Measurements from ENCODE around the gene LRCH1. TPM values are rescaled to one million over a fixed set of nuclear protein-coding genes. Genes with fewer than 3 reads are reported as not detected.

LRCH1 gene
- total and polyA plus RNA-seq, 10 of the 15 experiments (the other 5 are each of a cell fraction or from before 2014, with no cell fraction given) = 5.3 to 48.9 (median 14.4) TPM

DNA sequence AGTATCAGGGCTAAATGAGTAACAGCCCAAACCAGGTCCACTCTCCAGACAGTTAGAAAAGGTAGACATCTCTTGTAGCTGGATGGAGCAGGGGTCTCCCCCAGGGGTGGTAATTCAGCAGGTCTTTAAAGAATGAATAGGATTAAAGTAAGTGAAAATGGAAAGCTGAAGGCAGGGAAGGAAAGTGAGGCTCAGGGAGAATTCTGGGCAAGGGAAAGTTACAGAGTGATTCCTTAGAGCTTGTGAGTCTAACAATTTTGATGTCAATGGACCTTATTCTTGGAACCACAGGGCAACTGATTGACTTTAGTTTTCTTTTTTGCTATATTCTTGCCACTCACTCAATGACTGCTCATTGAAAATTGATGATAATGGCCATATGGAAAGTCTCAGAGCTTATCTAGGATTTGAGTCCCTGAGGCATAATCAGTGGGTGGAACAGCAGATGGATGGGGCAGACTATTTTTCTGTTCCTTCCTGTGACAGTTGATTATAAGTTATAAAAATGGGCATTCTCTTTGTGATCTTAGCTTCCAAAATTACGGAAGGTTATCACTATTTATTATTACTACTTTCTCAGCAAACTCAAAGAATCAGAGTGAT is 76.9 kb downstream of the LRCH1 start:
- no peaks in the 10 kb centered on the region for H4K20me1 ChIP-seq (ENCODE audit: control insufficient read depth, insufficient read depth)
- no peak overlapping the region for H2AFZ ChIP-seq (ENCODE audit: control insufficient read depth, low read depth, low read length)
- WGBS (ENCODE audit: insufficient coverage, insufficient replicate concordance, low lambda C conversion rate, missing lambda C conversion rate) = 100% methylated on average over 1 of the region's 1 CpG
- ChIA-PET RAD21 (ENCODE audit: unreplicated experiment) (interaction anchor here (0.7 to 3.0 kb wide), 24 partner anchors 10 to 136 kb away, joined by 3 to 19 read pairs (median 4); partner anchors contain the start of gene LRCH1), SMC1A (ENCODE audit: uncharacterized antibody, unreplicated experiment) (interaction anchor here (0.7 to 23.6 kb wide), 25 partner anchors 7 to 256 kb away, joined by 3 to 456 read pairs (median 5); no protein-coding TSS in a partner anchor), POLR2A (interaction anchor here (0.6 to 3.9 kb wide), 15 partner anchors 9 to 458 kb away, joined by 3 to 22 read pairs (median 6); no protein-coding TSS in a partner anchor), CTCF (interaction anchor here (0.7 to 3.9 kb wide), 14 partner anchors 9 to 78 kb away, joined by 3 to 39 read pairs (median 4); no protein-coding TSS in a partner anchor)
- peak overlapping the region; percentile 46; the same call in 1 of the 2 replicates for H3K27ac ChIP-seq (ENCODE audit: control insufficient read depth, insufficient read depth)
- peaks cover 27% of the 10 kb centered on the region for H3K4me1 ChIP-seq (ENCODE audit: control insufficient read depth, insufficient read depth, low read length)
- DNase-seq (ENCODE audit: low read depth, low spot score) (no peak), FAIRE-seq (no peak), ATAC-seq (peak; percentile 39)
- H3K36me3 ChIP-seq (ENCODE audit: control insufficient read depth in 2 of 2, insufficient read depth in 2 of 2, low read length in 1 of 2) = no peaks in the 10 kb centered on the region; a peak in 1 of 4 replicates
- in situ Hi-C loops (cut with MboI) (no loop called here), intact Hi-C loops (cut with micrococcal nuclease; ENCODE audit: unreplicated experiment) (no loop called here)
- BruUV-seq (replicated peaks) = no TSS peak
- peaks cover 89% of the 10 kb centered on the region for H3K79me2 ChIP-seq (ENCODE audit: control insufficient read depth, insufficient read depth, low read length)
- TF ChIP-seq ZSCAN29 (IDR thresholded peaks at IDR 0.05) = no peak
- H3K4me3 ChIP-seq = no peak overlapping the region
- H3K9me3 ChIP-seq (replicated peaks; ENCODE audit: control insufficient read depth, insufficient read depth, low read length) = no peaks in the 10 kb centered on the region
- H3K9ac ChIP-seq (ENCODE audit: control insufficient read depth, insufficient read depth, low read length) = no peak overlapping the region
- no peaks in the 10 kb centered on the region for H3K27me3 ChIP-seq (replicated peaks in 1 of 2; ENCODE audit: control insufficient read depth in 2 of 2, insufficient read depth in 2 of 2, low read length in 1 of 2)
- no peak overlapping the region for H3K4me2 ChIP-seq (ENCODE audit: control insufficient read depth, insufficient read depth)

DNA sequence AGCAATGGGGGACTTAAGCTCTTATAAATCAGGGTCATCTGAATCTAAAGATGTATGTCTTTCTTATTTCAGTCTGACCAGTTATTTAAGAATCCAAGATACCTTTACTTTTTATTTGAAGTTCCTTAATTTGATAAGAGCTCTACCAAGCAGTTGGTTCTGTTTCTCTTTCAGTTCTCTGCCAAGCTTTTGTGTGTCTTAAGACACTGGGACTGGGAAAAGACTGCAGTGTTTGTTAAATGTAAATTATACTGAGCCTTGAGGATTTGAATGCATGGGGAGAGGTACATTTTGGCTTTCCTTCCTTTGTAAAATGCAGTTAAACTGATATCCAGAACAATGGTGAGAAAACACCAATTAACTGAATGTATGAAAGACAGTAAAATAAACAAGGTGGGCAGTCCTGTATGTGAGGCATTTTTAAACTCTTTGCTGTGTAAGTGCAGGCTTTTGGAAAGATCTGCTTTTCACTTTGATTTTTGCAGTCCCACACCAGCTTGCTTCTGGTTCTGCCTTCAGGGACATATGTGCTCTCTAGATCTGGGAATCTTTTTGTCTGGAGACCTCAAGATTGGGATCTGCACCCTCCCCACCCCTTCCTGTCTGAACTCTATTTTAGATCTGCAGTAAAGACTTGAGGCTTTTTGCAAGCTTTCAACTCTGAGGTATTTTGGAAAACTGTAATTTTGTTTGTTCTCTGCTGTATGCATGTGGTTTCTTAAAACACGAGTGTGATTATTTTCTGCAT is 77.6 kb downstream of the LRCH1 start:
- Histone ChIP-seq H3K4me3 (no peak overlapping the region; the same call in 1 of the 2 replicates), H2AFZ (ENCODE audit: control insufficient read depth, low read depth, low read length) (no peak overlapping the region), H3K27me3 (replicated peaks in 1 of 2; ENCODE audit: control insufficient read depth in 2 of 2, insufficient read depth in 2 of 2, low read length in 1 of 2) (no peaks in the 10 kb centered on the region), H3K9ac (ENCODE audit: control insufficient read depth, insufficient read depth, low read length) (no peak overlapping the region), H3K36me3 (ENCODE audit: control insufficient read depth in 2 of 2, insufficient read depth in 2 of 2, low read length in 1 of 2) (no peaks in the 10 kb centered on the region; a peak in 1 of 4 replicates), H3K4me1 (ENCODE audit: control insufficient read depth, insufficient read depth, low read length) (peaks cover 21% of the 10 kb centered on the region), H3K4me2 (ENCODE audit: control insufficient read depth, insufficient read depth) (peak overlapping the region; percentile 47), H3K27ac (ENCODE audit: control insufficient read depth, insufficient read depth) (peak overlapping the region; percentile 62), H3K9me3 (replicated peaks; ENCODE audit: control insufficient read depth, insufficient read depth, low read length) (no peaks in the 10 kb centered on the region), H3K79me2 (ENCODE audit: control insufficient read depth, insufficient read depth, low read length) (peaks cover 85% of the 10 kb centered on the region), H4K20me1 (ENCODE audit: control insufficient read depth, insufficient read depth) (no peaks in the 10 kb centered on the region)
- 5% methylated on average over 1 of the region's 1 CpG for WGBS (ENCODE audit: insufficient coverage, insufficient replicate concordance, low lambda C conversion rate, missing lambda C conversion rate)
- SMC1A ChIA-PET (ENCODE audit: uncharacterized antibody, unreplicated experiment) = interaction anchor here (0.7 to 23.6 kb wide), 23 partner anchors 7 to 257 kb away, joined by 3 to 456 read pairs (median 5); no protein-coding TSS in a partner anchor
- no TSS peak for BruUV-seq (replicated peaks)
- in situ Hi-C loops (cut with MboI) (no loop called here), intact Hi-C loops (cut with micrococcal nuclease; ENCODE audit: unreplicated experiment) (no loop called here)
- POLR2A ChIA-PET = interaction anchor here (0.6 to 3.9 kb wide), 17 partner anchors 9 to 459 kb away, joined by 3 to 22 read pairs (median 4); no protein-coding TSS in a partner anchor
- FAIRE-seq (no peak), DNase-seq (ENCODE audit: low read depth, low spot score) (no peak), ATAC-seq (peak; percentile 46)
- no peak for TF ChIP-seq RAD51 (IDR thresholded peaks at IDR 0.05)
- peak; percentile 19; the same call in 1 of the 2 replicates for TF ChIP-seq IKZF1 (conservative IDR thresholded peaks at IDR 0.05)
- TF ChIP-seq, protein P1, sequence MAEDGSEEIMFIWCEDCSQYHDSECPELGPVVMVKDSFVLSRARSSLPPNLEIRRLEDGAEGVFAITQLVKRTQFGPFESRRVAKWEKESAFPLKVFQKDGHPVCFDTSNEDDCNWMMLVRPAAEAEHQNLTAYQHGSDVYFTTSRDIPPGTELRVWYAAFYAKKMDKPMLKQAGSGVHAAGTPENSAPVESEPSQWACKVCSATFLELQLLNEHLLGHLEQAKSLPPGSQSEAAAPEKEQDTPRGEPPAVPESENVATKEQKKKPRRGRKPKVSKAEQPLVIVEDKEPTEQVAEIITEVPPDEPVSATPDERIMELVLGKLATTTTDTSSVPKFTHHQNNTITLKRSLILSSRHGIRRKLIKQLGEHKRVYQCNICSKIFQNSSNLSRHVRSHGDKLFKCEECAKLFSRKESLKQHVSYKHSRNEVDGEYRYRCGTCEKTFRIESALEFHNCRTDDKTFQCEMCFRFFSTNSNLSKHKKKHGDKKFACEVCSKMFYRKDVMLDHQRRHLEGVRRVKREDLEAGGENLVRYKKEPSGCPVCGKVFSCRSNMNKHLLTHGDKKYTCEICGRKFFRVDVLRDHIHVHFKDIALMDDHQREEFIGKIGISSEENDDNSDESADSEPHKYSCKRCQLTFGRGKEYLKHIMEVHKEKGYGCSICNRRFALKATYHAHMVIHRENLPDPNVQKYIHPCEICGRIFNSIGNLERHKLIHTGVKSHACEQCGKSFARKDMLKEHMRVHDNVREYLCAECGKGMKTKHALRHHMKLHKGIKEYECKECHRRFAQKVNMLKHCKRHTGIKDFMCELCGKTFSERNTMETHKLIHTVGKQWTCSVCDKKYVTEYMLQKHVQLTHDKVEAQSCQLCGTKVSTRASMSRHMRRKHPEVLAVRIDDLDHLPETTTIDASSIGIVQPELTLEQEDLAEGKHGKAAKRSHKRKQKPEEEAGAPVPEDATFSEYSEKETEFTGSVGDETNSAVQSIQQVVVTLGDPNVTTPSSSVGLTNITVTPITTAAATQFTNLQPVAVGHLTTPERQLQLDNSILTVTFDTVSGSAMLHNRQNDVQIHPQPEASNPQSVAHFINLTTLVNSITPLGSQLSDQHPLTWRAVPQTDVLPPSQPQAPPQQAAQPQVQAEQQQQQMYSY (CRISPR knock-in tag; IDR thresholded peaks at IDR 0.05) = no peak
- no peak for TF ChIP-seq MYC (IDR thresholded peaks at IDR 0.05; ENCODE audit: insufficient read depth, insufficient read length, insufficient replicate concordance, low read length, severe bottlenecking)
- 0 out of 4 replicates have a peak, but pooled peaks of 1 of the 2 experiments have one; percentile 20 for TF ChIP-seq IKZF2 (IDR thresholded peaks at IDR 0.05)
- CTCF ChIA-PET = interaction anchor here (0.5 to 3.9 kb wide), 13 partner anchors 9 to 89 kb away, joined by 3 to 39 read pairs (median 4); no protein-coding TSS in a partner anchor
- RAD21 ChIA-PET (ENCODE audit: unreplicated experiment) = interaction anchor here (0.7 to 3.0 kb wide), 24 partner anchors 9 to 137 kb away, joined by 3 to 19 read pairs (median 4); partner anchors contain the start of gene LRCH1

Data from GM12878 (cell line).